CD4-positive, alpha-beta T cell treated with Interleukin-15 for 4 hours (primary cell): ENCODE results near the gene ERGIC3.

Experiments used
- DNase-seq: peaks from one replicate; pipeline ENCODE4 v3.0.0-alpha.2; 2020; ENCODE audit warnings: low spot score

ERGIC3 gene

GRCh38 chr20:35561671-35562070 is 19.8 kb downstream of the ERGIC3 start:
- no peak for DNase-seq

GRCh38 chr20:35562541-35563110 is 20.7 kb downstream of the ERGIC3 start:
- DNase-seq, result no peak

- no peak for DNase-seq
Measured at GRCh38 chr20:35563834-35564233, 22.0 kb downstream of the ERGIC3 start.

GRCh38 chr20:35564905-35565304 is 23.0 kb downstream of the ERGIC3 start:
- DNase-seq, result no peak

- no peak for DNase-seq
Measured at GRCh38 chr20:35568645-35569044, 26.8 kb downstream of the ERGIC3 start.

GRCh38 chr20:35571555-35571954 is 29.7 kb downstream of the ERGIC3 start:
- DNase-seq, result no peak

GRCh38 chr20:35572838-35573237 is 31.0 kb downstream of the ERGIC3 start:
- no peak for DNase-seq

- no peak for DNase-seq
Measured at GRCh38 chr20:35575958-35576357, 34.1 kb downstream of the ERGIC3 start.

- DNase-seq, result no peak
Measured at GRCh38 chr20:35576816-35577215, 34.9 kb downstream of the ERGIC3 start.

- no peak for DNase-seq
Measured at GRCh38 chr20:35578469-35578868, 36.6 kb downstream of the ERGIC3 start.

- DNase-seq, result no peak
Measured at GRCh38 chr20:35579196-35579595, 37.3 kb downstream of the ERGIC3 start.

- no peak for DNase-seq
Measured at GRCh38 chr20:35582131-35582530, 40.3 kb downstream of the ERGIC3 start.

GRCh38 chr20:35582741-35583404 is 41.0 kb downstream of the ERGIC3 start:
- no peak for DNase-seq

- DNase-seq, result no peak
Measured at GRCh38 chr20:35583636-35584560, 42.0 kb downstream of the ERGIC3 start.

- DNase-seq, result no peak
Measured at GRCh38 chr20:35586751-35587425, 45.0 kb downstream of the ERGIC3 start.

GRCh38 chr20:35587436-35587835 is 45.6 kb downstream of the ERGIC3 start:
- DNase-seq, result no peak

GRCh38 chr20:35588397-35588796 is 46.5 kb downstream of the ERGIC3 start:
- DNase-seq, result no peak

- no peak for DNase-seq
Measured at GRCh38 chr20:35592339-35592974, 50.6 kb downstream of the ERGIC3 start.

- no peak for DNase-seq
Measured at GRCh38 chr20:35595456-35595855, 53.6 kb downstream of the ERGIC3 start.

GRCh38 chr20:35595901-35596300 is 54.0 kb downstream of the ERGIC3 start:
- DNase-seq, result no peak

- no peak for DNase-seq
Measured at GRCh38 chr20:35597186-35597585, 55.3 kb downstream of the ERGIC3 start.

- DNase-seq, result no peak
Measured at GRCh38 chr20:35598476-35598875, 56.6 kb downstream of the ERGIC3 start.
